ENCODE results near the gene CSTF2T.
"Not testable (repeated sequence)": the region's sequence is repeated elsewhere in the genome, so short reads cannot be mapped to it uniquely, and the experiment has no call there.

The CSTF2T gene

GRCh38 chr10:51694086-51694768 lies 5.2 kb downstream of the CSTF2T start:
- no peak for DNase-seq

- no peak for DNase-seq
Measured at GRCh38 chr10:51691135-51691534, 8.3 kb downstream of the CSTF2T start.

GRCh38 chr10:51689536-51689935 lies 9.9 kb downstream of the CSTF2T start:
- no peak for DNase-seq

- not testable (repeated sequence) for DNase-seq
Measured at GRCh38 chr10:51688826-51689225, 10.6 kb downstream of the CSTF2T start.

- DNase-seq = no peak
Measured at GRCh38 chr10:51687296-51687695, 12.1 kb downstream of the CSTF2T start.

GRCh38 chr10:51685768-51686167 lies 13.6 kb downstream of the CSTF2T start:
- no peak for DNase-seq

GRCh38 chr10:51683031-51683691 lies 16.2 kb downstream of the CSTF2T start:
- DNase-seq = no peak

- no peak for DNase-seq
Measured at GRCh38 chr10:51679841-51680240, 19.6 kb downstream of the CSTF2T start.

- DNase-seq = no peak
Measured at GRCh38 chr10:51675088-51675487, 24.3 kb downstream of the CSTF2T start.

- no peak for DNase-seq
Measured at GRCh38 chr10:51672039-51672535, 27.3 kb downstream of the CSTF2T start.

GRCh38 chr10:51669041-51669440 lies 30.4 kb downstream of the CSTF2T start:
- DNase-seq = no peak

- no peak for DNase-seq
Measured at GRCh38 chr10:51668336-51668689, 31.1 kb downstream of the CSTF2T start.

GRCh38 chr10:51667678-51668335 lies 31.6 kb downstream of the CSTF2T start:
- DNase-seq = no peak

- DNase-seq = no peak
Measured at GRCh38 chr10:51666456-51666855, 32.9 kb downstream of the CSTF2T start.

GRCh38 chr10:51663086-51663485 lies 36.3 kb downstream of the CSTF2T start:
- no peak for DNase-seq

- DNase-seq = no peak
Measured at GRCh38 chr10:51659344-51659743, 40.1 kb downstream of the CSTF2T start.

GRCh38 chr10:51658000-51658399 lies 41.4 kb downstream of the CSTF2T start:
- DNase-seq = no peak

GRCh38 chr10:51656503-51656902 lies 42.9 kb downstream of the CSTF2T start:
- no peak for DNase-seq

GRCh38 chr10:51654918-51655317 lies 44.5 kb downstream of the CSTF2T start:
- no peak for DNase-seq

- no peak for DNase-seq
Measured at GRCh38 chr10:51653025-51653424, 46.4 kb downstream of the CSTF2T start.

GRCh38 chr10:51651063-51651462 lies 48.3 kb downstream of the CSTF2T start:
- no peak for DNase-seq

- DNase-seq = no peak
Measured at GRCh38 chr10:51649064-51649463, 50.3 kb downstream of the CSTF2T start.

All from MV-4-11 (cell line).